ENCODE measurements around the gene PLPP4.

The PLPP4 gene

DNA sequence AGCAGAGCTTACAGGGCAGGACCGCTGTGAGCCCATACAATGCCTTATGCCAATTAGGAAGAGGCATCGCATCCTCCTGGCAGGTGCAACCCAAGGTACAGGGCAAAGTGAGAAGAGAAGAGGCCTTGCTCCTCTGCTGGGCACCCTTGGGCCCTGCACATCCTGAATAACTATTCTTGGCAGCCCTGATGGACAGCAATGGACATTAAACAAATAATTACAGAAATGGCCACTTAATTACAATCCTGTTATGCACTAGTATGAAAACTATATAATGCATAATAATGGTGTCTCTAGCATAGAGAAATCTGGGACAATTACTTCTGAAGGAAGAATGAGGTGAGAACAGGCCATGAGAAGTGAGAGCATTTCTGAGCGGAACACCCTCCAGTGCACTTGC lies 83.5 kb downstream of the PLPP4 start:
- H3K4me1 ChIP-seq (ENCODE audit: low read length): no peaks in the 10 kb centered on the region
- H3K27ac ChIP-seq (ENCODE audit: low read length): no peak overlapping the region
- no peak overlapping the region for H3K4me3 ChIP-seq (ENCODE audit: low read length)
- no peak overlapping the region for H3K9ac ChIP-seq (ENCODE audit: low read length)
- H2AFZ ChIP-seq (ENCODE audit: low read length): no peak overlapping the region
- H3F3A ChIP-seq (ENCODE audit: insufficient read depth, low read length): no peaks in the 10 kb centered on the region
- TF ChIP-seq EZH2 (optimal IDR thresholded peaks at IDR 0.05; ENCODE audit: low read depth, low read length) (no peak), EZH2phosphoT487 (IDR thresholded peaks at IDR 0.05; ENCODE audit: low read length) (no peak)
- TF ChIP-seq, protein P1, sequence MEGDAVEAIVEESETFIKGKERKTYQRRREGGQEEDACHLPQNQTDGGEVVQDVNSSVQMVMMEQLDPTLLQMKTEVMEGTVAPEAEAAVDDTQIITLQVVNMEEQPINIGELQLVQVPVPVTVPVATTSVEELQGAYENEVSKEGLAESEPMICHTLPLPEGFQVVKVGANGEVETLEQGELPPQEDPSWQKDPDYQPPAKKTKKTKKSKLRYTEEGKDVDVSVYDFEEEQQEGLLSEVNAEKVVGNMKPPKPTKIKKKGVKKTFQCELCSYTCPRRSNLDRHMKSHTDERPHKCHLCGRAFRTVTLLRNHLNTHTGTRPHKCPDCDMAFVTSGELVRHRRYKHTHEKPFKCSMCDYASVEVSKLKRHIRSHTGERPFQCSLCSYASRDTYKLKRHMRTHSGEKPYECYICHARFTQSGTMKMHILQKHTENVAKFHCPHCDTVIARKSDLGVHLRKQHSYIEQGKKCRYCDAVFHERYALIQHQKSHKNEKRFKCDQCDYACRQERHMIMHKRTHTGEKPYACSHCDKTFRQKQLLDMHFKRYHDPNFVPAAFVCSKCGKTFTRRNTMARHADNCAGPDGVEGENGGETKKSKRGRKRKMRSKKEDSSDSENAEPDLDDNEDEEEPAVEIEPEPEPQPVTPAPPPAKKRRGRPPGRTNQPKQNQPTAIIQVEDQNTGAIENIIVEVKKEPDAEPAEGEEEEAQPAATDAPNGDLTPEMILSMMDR (IDR thresholded peaks at IDR 0.05; ENCODE audit: low read length): no peak
- H3K36me3 ChIP-seq (replicated peaks; ENCODE audit: insufficient read depth, low read length): no peaks in the 10 kb centered on the region
- H3K9me2 ChIP-seq (replicated peaks; ENCODE audit: insufficient read depth, low read length): no peaks in the 10 kb centered on the region
- H3K27me3 ChIP-seq (replicated peaks; ENCODE audit: insufficient read depth, low read length): no peaks in the 10 kb centered on the region
- H3K4me2 ChIP-seq (ENCODE audit: low read depth, low read length): no peak overlapping the region
- no peaks in the 10 kb centered on the region for H4K20me1 ChIP-seq (ENCODE audit: insufficient read depth, low read length)
- H3K79me2 ChIP-seq (ENCODE audit: low read length): no peaks in the 10 kb centered on the region
- no peaks in the 10 kb centered on the region for H3K9me3 ChIP-seq (replicated peaks; ENCODE audit: insufficient read depth, low read length)
- no peak for DNase-seq

DNA sequence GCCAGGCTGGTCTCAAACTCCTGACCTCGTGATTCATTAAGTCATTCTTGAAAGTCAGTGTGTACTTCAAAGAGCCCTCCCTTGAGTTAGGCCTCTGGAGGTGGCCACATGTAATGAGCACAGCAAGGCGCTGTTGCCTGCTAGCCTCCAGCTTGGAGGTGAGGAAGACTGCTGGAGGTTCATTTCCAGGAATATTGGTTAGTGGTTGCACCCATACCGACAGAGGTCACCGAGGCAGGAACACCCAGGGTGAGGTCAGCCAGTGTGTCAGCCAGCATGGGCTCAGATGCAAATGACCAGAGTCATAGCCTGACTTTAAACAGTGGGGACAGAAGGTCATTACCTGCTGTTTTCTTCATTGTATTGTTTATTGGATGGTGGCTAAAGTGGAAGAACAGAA lies 85.0 kb downstream of the PLPP4 start:
- no peak for TF ChIP-seq EZH2 (optimal IDR thresholded peaks at IDR 0.05; ENCODE audit: low read depth, low read length)
- TF ChIP-seq, protein P1 (IDR thresholded peaks at IDR 0.05; ENCODE audit: low read length): no peak
- TF ChIP-seq EZH2phosphoT487 (IDR thresholded peaks at IDR 0.05; ENCODE audit: low read length): no peak
- no peaks in the 10 kb centered on the region for H3K9me3 ChIP-seq (replicated peaks; ENCODE audit: insufficient read depth, low read length)

DNA sequence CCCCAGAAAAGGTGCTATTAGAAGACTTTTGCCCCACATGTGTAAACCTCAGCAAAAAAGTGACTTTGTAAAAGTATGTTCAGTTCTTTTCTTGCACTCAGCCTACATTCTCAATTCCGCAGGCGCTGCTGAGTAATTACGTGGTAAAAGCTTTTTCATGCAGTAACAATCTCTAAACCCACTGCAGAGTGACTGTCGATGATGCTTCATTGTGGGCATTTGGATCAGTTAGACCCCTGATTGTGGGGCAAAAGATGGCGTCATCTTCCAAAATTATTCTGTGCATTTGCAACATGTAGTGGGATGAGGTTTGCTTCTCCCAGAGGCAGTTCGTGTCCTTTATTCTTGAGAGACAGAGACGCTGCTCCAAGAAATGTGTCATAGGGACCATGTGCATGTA lies 85.6 kb downstream of the PLPP4 start:
- H3K4me2 ChIP-seq (ENCODE audit: low read depth, low read length): no peak overlapping the region
- H3K9me2 ChIP-seq (replicated peaks; ENCODE audit: insufficient read depth, low read length): no peaks in the 10 kb centered on the region
- no peaks in the 10 kb centered on the region for H3K27me3 ChIP-seq (replicated peaks; ENCODE audit: insufficient read depth, low read length)
- no peak for DNase-seq
- no peak overlapping the region for H2AFZ ChIP-seq (ENCODE audit: low read length)
- no peaks in the 10 kb centered on the region for H3K9me3 ChIP-seq (replicated peaks; ENCODE audit: insufficient read depth, low read length)
- H3K4me3 ChIP-seq (ENCODE audit: low read length): no peak overlapping the region
- H3K36me3 ChIP-seq (replicated peaks; ENCODE audit: insufficient read depth, low read length): no peaks in the 10 kb centered on the region
- H3K79me2 ChIP-seq (ENCODE audit: low read length): no peaks in the 10 kb centered on the region
- H4K20me1 ChIP-seq (ENCODE audit: insufficient read depth, low read length): no peaks in the 10 kb centered on the region
- H3K4me1 ChIP-seq (ENCODE audit: low read length): no peaks in the 10 kb centered on the region
- H3K27ac ChIP-seq (ENCODE audit: low read length): no peak overlapping the region
- TF ChIP-seq, protein P1 (IDR thresholded peaks at IDR 0.05; ENCODE audit: low read length): no peak
- TF ChIP-seq EZH2phosphoT487 (IDR thresholded peaks at IDR 0.05; ENCODE audit: low read length) (no peak), EZH2 (optimal IDR thresholded peaks at IDR 0.05; ENCODE audit: low read depth, low read length) (no peak)
- no peak overlapping the region for H3K9ac ChIP-seq (ENCODE audit: low read length)
- H3F3A ChIP-seq (ENCODE audit: insufficient read depth, low read length): no peaks in the 10 kb centered on the region

More for the DNA sequence above, 85.0 kb downstream of the PLPP4 start:
- no peaks in the 10 kb centered on the region for H3F3A ChIP-seq (ENCODE audit: insufficient read depth, low read length)
- H3K4me2 ChIP-seq (ENCODE audit: low read depth, low read length): no peak overlapping the region
- no peak overlapping the region for H3K4me3 ChIP-seq (ENCODE audit: low read length)
- DNase-seq: no peak
- H3K27me3 ChIP-seq (replicated peaks; ENCODE audit: insufficient read depth, low read length): no peaks in the 10 kb centered on the region
- no peaks in the 10 kb centered on the region for H3K9me2 ChIP-seq (replicated peaks; ENCODE audit: insufficient read depth, low read length)
- no peaks in the 10 kb centered on the region for H3K36me3 ChIP-seq (replicated peaks; ENCODE audit: insufficient read depth, low read length)
- no peaks in the 10 kb centered on the region for H4K20me1 ChIP-seq (ENCODE audit: insufficient read depth, low read length)
- H2AFZ ChIP-seq (ENCODE audit: low read length): no peak overlapping the region
- no peaks in the 10 kb centered on the region for H3K4me1 ChIP-seq (ENCODE audit: low read length)
- H3K9ac ChIP-seq (ENCODE audit: low read length): no peak overlapping the region
- H3K79me2 ChIP-seq (ENCODE audit: low read length): no peaks in the 10 kb centered on the region
- H3K27ac ChIP-seq (ENCODE audit: low read length): no peak overlapping the region

All from MM.1S (cell line).